Astrocyte of the spinal cord (primary cell): ENCODE results near the gene ATP5MK.

Source experiments
- DNase-seq: peaks from one replicate; pipeline ENCODE4 v3.0.0; 2011; ENCODE audit warnings: low read depth, low spot score
- H3K4me3 ChIP-seq: 2 replicates; pipeline ENCODE4 v1.5.1; 2011; ENCODE audit warnings: low read depth, mild to moderate bottlenecking, low read length, moderate library complexity
- in situ Hi-C: cut with HindIII; loops from 2 replicates; pipeline ENCODE4 v1.10.0; 2017; ENCODE audit warnings: low sequenced_read_pairs
- TF ChIP-seq, protein P1 (sequence below): IDR thresholded peaks from 2 replicates; pipeline ENCODE4 v1.5.1; 2012; ENCODE audit warnings: low read depth, mild to moderate bottlenecking, low read length, inconsistent platforms

ATP5MK gene

DNA sequence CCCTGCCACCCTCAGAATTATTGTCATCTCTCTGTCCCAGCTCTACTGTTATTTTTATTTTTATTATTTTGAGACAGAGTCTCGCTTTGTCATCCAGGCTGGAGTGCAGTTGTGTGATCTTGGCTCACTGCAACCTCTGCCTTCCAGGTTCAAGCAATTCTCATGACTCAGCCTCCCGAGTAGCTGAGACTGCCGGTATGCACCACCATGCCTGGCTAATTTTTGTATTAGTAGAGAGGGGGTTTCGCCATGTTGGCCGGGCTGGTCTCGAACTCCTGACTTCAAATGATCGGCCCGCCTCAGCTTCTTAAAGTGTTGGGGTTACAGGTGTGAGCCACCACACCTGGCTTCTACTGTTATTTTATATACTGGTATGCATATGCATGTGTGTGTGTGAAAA is 44.9 kb upstream of the ATP5MK start:
- TF ChIP-seq, protein P1, sequence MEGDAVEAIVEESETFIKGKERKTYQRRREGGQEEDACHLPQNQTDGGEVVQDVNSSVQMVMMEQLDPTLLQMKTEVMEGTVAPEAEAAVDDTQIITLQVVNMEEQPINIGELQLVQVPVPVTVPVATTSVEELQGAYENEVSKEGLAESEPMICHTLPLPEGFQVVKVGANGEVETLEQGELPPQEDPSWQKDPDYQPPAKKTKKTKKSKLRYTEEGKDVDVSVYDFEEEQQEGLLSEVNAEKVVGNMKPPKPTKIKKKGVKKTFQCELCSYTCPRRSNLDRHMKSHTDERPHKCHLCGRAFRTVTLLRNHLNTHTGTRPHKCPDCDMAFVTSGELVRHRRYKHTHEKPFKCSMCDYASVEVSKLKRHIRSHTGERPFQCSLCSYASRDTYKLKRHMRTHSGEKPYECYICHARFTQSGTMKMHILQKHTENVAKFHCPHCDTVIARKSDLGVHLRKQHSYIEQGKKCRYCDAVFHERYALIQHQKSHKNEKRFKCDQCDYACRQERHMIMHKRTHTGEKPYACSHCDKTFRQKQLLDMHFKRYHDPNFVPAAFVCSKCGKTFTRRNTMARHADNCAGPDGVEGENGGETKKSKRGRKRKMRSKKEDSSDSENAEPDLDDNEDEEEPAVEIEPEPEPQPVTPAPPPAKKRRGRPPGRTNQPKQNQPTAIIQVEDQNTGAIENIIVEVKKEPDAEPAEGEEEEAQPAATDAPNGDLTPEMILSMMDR = no peak
- H3K4me3 ChIP-seq = no peak overlapping the region
- no peak for DNase-seq
- in situ Hi-C loops = no loop called here

DNA sequence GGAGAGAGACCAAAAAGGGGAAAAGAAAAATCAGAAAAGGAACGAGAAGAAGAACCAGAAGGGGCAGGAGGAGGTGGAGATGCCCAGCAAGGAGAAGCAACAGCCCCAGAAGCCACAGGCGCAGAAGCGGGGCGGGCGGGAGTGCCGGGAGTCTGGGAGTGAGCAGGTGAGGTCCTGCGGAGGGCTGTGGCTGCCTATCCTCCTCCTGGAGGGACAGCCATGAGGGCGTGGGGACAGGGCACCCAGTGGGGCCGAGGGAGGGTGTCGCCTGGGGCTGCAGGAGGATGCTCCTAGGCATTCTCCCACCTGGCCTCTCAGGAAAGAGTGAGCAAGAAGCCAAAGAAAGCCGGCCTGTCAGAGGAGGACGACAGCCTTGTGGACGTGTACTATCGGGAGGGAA is 44.1 kb upstream of the ATP5MK start:
- H3K4me3 ChIP-seq = no peak overlapping the region
- in situ Hi-C loops = no loop called here
- TF ChIP-seq, protein P1 = no peak
- no peak for DNase-seq

DNA sequence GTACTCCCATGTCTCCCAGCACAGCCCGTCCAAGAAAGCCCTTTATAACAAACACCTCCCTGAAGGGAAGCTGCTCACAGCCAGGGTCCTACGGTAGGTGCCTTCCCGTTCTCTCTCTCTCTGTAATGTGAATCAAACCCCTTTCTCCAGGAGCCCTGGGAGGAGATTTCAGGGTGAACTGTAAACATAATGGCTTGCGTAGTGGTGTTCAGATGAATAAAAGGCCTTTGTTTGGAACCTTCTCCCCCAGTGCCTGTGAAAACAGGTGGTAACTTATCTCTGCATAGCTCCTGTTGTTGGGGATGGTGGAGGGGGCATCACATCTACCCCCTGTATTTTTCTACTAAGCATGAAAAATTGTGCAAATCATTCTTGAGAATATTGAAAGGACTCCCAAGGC is 43.5 kb upstream of the ATP5MK start:
- TF ChIP-seq, protein P1 = no peak
- DNase-seq = no peak
- in situ Hi-C loops = no loop called here
- H3K4me3 ChIP-seq = no peak overlapping the region

DNA sequence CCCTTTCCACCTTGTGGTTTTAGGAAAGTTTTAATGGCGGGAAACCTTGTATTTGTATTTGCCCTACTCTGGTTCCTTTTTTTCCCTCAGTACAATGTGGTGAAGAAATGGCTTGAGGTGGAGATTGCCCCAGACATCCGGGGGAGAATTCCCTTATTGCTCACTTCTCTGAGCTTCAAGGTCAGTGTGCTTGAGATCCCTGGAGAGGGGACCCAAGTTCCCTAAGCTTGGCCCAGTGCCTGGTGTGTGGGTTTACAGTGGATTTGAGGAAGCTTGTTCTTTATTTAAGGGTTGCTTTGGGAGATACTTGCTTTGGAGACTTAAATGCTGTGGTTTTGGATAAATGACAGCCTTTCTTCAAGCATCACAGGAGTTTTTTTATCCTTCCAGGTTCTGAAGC is 37.6 kb upstream of the ATP5MK start:
- H3K4me3 ChIP-seq = no peak overlapping the region
- no peak for DNase-seq
- TF ChIP-seq, protein P1 = no peak
- in situ Hi-C loops = no loop called here

DNA sequence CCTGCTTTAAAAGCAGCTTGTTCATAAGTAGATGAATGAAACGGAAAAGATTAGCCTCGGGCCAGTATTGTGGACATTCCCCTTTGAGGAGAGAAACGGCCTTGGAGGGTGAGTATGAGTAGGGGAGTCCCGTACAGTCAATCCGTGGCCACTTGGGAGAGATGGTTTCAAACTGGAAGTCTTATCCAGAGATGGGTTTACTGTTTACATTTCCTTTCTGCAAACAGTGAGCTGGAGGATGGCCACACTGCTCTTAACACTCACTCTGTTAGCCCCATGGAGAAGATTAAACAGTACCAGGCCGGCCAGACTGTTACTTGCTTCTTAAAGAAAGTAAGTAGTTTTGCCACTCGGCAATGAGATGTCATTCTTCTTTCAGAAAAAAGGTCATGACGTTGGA is 35.6 kb upstream of the ATP5MK start:
- no peak overlapping the region for H3K4me3 ChIP-seq
- DNase-seq = no peak
- TF ChIP-seq, protein P1 = no peak
- in situ Hi-C loops = no loop called here

DNA sequence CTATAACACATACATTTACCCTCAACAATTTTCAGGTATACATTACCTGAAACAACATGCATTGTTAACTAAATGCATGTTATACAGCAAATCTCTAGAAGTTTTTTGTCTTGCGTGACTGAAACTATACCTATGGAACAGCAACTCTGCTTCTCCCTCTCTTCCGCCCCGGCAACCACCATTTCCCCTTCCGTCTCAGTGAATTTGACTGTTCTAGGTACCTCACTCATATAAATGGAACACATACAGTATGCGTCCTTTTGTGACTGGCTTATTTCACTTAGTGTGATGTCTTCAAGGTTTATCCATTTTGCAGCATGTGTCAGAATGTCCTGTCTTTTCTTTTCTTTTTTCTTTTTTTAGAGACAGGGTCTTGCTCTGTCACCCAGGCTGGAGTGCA is 33.4 kb upstream of the ATP5MK start:
- no peak overlapping the region for H3K4me3 ChIP-seq
- no peak for DNase-seq
- TF ChIP-seq, protein P1 = no peak
- in situ Hi-C loops = no loop called here
